H1 (cell line): Measurements from ENCODE around the gene APAF1. TPM values are rescaled to one million over a fixed set of nuclear protein-coding genes. Genes with fewer than 3 reads are reported as not detected.

Experiments used
- KDM4A ChIP-seq: IDR thresholded peaks from one replicate; pipeline ENCODE4 v1.7.1; 2012; ENCODE audit warnings: low read depth, mild to moderate bottlenecking, moderate library complexity, low read length, inconsistent platforms; ENCODE audit not compliant: severe bottlenecking
- PHF8 ChIP-seq: fragments of 200-600 bp; sonication (generic); conservative IDR thresholded peaks from 2 replicates; pipeline ENCODE4 v1.7.1; 2012; ENCODE audit warnings: low read depth, mild to moderate bottlenecking, inconsistent platforms, low read length, moderate library complexity
- polyA plus RNA-seq, 7 experiments: library from polyadenylated mRNA; depleted of rRNA in 3 of 7; stranded (reverse) in 5 of 7; unstranded in 2 of 7; fragments of >200 nt in 5 of 7; fragments of 200-250 nt in 2 of 7; gene quantifications; 1 replicate in 5 of 7; 2 replicates in 1 of 7; 4 replicates in 1 of 7; pipeline versions ENCODE4 v1.2.1 to v1.2.3, GENCODE V29; 2011 to 2013; ENCODE audit warnings: missing spikeins in 2 of 7, mixed read lengths in 2 of 7
- total RNA-seq: library from RNA; stranded (reverse); fragmentation: NEBNext Ultra II Directional; extraction: Animal tissue kit (Norgen Biotek cat#: 25700); gene quantifications from 2 replicates; pipeline ENCODE4 v1.2.1, GENCODE V29; 2021
- TF ChIP-seq, protein P1 (sequence below): fragments of 300-600 bp; sonication (generic); IDR thresholded peaks from 2 replicates; pipeline ENCODE4 v1.7.1; 2012; ENCODE audit warnings: low read length, moderate library complexity, mild to moderate bottlenecking, inconsistent platforms; ENCODE audit not compliant: insufficient replicate concordance

APAF1 gene
- total and polyA plus RNA-seq, 2 of the 8 experiments (the other 6 are each of a cell fraction or from before 2014, with no cell fraction given): 4.7 to 22.6 TPM

DNA sequence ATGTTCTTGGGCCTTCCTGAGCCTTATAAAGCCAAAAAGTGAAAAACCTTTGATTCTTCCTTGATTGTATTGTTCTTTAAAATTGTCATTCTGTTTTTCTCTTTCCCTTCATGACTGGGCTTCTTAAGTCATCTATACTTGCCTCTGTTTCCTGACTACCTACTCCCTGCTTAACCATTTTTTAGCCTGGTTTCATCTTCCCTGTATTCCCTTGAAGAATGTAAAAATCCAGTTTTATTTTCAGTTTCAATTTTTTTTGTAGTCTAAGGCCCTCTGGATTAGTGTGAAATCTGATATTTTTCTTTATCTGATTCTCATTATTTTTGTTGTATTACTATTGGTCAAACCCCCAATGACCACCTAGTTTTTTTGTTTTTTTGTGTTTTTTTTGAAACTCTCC, 46.3 kb downstream of the APAF1 start (continued):
- TF ChIP-seq, protein P1, sequence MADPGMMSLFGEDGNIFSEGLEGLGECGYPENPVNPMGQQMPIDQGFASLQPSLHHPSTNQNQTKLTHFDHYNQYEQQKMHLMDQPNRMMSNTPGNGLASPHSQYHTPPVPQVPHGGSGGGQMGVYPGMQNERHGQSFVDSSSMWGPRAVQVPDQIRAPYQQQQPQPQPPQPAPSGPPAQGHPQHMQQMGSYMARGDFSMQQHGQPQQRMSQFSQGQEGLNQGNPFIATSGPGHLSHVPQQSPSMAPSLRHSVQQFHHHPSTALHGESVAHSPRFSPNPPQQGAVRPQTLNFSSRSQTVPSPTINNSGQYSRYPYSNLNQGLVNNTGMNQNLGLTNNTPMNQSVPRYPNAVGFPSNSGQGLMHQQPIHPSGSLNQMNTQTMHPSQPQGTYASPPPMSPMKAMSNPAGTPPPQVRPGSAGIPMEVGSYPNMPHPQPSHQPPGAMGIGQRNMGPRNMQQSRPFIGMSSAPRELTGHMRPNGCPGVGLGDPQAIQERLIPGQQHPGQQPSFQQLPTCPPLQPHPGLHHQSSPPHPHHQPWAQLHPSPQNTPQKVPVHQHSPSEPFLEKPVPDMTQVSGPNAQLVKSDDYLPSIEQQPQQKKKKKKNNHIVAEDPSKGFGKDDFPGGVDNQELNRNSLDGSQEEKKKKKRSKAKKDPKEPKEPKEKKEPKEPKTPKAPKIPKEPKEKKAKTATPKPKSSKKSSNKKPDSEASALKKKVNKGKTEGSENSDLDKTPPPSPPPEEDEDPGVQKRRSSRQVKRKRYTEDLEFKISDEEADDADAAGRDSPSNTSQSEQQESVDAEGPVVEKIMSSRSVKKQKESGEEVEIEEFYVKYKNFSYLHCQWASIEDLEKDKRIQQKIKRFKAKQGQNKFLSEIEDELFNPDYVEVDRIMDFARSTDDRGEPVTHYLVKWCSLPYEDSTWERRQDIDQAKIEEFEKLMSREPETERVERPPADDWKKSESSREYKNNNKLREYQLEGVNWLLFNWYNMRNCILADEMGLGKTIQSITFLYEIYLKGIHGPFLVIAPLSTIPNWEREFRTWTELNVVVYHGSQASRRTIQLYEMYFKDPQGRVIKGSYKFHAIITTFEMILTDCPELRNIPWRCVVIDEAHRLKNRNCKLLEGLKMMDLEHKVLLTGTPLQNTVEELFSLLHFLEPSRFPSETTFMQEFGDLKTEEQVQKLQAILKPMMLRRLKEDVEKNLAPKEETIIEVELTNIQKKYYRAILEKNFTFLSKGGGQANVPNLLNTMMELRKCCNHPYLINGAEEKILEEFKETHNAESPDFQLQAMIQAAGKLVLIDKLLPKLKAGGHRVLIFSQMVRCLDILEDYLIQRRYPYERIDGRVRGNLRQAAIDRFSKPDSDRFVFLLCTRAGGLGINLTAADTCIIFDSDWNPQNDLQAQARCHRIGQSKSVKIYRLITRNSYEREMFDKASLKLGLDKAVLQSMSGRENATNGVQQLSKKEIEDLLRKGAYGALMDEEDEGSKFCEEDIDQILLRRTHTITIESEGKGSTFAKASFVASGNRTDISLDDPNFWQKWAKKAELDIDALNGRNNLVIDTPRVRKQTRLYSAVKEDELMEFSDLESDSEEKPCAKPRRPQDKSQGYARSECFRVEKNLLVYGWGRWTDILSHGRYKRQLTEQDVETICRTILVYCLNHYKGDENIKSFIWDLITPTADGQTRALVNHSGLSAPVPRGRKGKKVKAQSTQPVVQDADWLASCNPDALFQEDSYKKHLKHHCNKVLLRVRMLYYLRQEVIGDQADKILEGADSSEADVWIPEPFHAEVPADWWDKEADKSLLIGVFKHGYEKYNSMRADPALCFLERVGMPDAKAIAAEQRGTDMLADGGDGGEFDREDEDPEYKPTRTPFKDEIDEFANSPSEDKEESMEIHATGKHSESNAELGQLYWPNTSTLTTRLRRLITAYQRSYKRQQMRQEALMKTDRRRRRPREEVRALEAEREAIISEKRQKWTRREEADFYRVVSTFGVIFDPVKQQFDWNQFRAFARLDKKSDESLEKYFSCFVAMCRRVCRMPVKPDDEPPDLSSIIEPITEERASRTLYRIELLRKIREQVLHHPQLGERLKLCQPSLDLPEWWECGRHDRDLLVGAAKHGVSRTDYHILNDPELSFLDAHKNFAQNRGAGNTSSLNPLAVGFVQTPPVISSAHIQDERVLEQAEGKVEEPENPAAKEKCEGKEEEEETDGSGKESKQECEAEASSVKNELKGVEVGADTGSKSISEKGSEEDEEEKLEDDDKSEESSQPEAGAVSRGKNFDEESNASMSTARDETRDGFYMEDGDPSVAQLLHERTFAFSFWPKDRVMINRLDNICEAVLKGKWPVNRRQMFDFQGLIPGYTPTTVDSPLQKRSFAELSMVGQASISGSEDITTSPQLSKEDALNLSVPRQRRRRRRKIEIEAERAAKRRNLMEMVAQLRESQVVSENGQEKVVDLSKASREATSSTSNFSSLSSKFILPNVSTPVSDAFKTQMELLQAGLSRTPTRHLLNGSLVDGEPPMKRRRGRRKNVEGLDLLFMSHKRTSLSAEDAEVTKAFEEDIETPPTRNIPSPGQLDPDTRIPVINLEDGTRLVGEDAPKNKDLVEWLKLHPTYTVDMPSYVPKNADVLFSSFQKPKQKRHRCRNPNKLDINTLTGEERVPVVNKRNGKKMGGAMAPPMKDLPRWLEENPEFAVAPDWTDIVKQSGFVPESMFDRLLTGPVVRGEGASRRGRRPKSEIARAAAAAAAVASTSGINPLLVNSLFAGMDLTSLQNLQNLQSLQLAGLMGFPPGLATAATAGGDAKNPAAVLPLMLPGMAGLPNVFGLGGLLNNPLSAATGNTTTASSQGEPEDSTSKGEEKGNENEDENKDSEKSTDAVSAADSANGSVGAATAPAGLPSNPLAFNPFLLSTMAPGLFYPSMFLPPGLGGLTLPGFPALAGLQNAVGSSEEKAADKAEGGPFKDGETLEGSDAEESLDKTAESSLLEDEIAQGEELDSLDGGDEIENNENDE: no peak
- TF ChIP-seq KDM4A (no peak), PHF8 (no peak)
